NCI-H82 (cell line): ENCODE data around the gene ULBP2.
"Not testable (repeated sequence)": the region's sequence is repeated elsewhere in the genome, so short reads cannot be mapped to it uniquely, and the experiment has no call there.

Source experiments
- DNase-seq: peaks from one replicate; lab custom pipeline; 2025; lab: John Stamatoyannopoulos, UW

ULBP2 gene

GRCh38 chr6:149968909-149969308 lies 27.1 kb downstream of the ULBP2 start:
- not testable (repeated sequence) for DNase-seq

GRCh38 chr6:149969635-149970034 lies 27.8 kb downstream of the ULBP2 start:
- no peak for DNase-seq

- not testable (repeated sequence) for DNase-seq
Observed at GRCh38 chr6:149974394-149974793, 32.6 kb downstream of the ULBP2 start.

- no peak for DNase-seq
Observed at GRCh38 chr6:149974825-149975224, 33.0 kb downstream of the ULBP2 start.

- no peak for DNase-seq
Observed at GRCh38 chr6:149975400-149975799, 33.6 kb downstream of the ULBP2 start.

GRCh38 chr6:149977221-149977620 lies 35.4 kb downstream of the ULBP2 start:
- DNase-seq = no peak

GRCh38 chr6:149978610-149979009 lies 36.8 kb downstream of the ULBP2 start:
- DNase-seq = no peak

- DNase-seq = no peak
Observed at GRCh38 chr6:149979293-149979692, 37.5 kb downstream of the ULBP2 start.

- DNase-seq = no peak
Observed at GRCh38 chr6:149983145-149983544, 41.3 kb downstream of the ULBP2 start.

- DNase-seq = no peak
Observed at GRCh38 chr6:149984773-149985172, 43.0 kb downstream of the ULBP2 start.

- no peak for DNase-seq
Observed at GRCh38 chr6:149985481-149985937, 43.7 kb downstream of the ULBP2 start.

GRCh38 chr6:149987602-149988107 lies 45.8 kb downstream of the ULBP2 start:
- DNase-seq = no peak

GRCh38 chr6:149988550-149989346 lies 46.9 kb downstream of the ULBP2 start:
- DNase-seq = no peak

- no peak for DNase-seq
Observed at GRCh38 chr6:149990212-149990660, 48.4 kb downstream of the ULBP2 start.

GRCh38 chr6:149990661-149991471 lies 49.1 kb downstream of the ULBP2 start:
- no peak for DNase-seq

GRCh38 chr6:149991472-149991795 lies 49.6 kb downstream of the ULBP2 start:
- DNase-seq = not testable (repeated sequence)

- DNase-seq = no peak
Observed at GRCh38 chr6:149991838-149992237, 50.0 kb downstream of the ULBP2 start.

- no peak for DNase-seq
Observed at GRCh38 chr6:149995235-149995750, 53.5 kb downstream of the ULBP2 start.

GRCh38 chr6:149995971-149996370 lies 54.2 kb downstream of the ULBP2 start:
- no peak for DNase-seq
